Suppressor macrophage treated with lipopolysaccharide for 1 hour (primary cell): ENCODE measurements around the gene ACACA.
"Not testable (repeated sequence)": the region's sequence is repeated elsewhere in the genome, so short reads cannot be mapped to it uniquely, and the experiment has no call there.

Source experiments
- DNase-seq, 3 donors: peaks; one replicate each; pipeline ENCODE4 v3.0.0-alpha.2; 2020 to 2022

Gene ACACA

DNA sequence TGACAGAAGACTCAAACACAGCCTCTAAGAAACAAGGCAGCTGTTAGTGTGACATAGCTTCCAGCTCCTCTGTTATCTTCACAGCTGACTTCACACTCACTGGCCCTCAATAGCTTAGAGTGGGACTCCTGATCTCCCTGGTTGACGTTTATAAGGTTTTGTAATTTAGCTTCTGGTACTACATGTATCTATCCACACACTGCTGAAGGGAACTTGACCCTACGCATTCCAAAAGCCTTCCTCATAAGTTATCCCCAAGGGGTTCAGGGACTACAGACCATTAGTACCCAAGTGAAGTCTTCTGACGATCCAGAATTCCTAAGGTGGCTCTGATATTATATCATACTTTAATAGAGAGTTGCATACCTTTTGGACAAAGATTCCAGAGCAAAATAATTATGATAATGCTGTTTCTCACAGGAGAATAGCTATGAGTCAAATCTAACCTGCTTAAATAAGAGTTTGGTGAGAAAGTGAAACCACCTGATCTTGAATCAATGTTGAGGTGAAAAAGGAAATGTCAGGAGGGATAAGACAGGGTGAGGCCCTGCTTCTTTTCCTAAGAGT, 14.5 kb downstream of the ACACA start:
- DNase-seq, result no peak

DNA sequence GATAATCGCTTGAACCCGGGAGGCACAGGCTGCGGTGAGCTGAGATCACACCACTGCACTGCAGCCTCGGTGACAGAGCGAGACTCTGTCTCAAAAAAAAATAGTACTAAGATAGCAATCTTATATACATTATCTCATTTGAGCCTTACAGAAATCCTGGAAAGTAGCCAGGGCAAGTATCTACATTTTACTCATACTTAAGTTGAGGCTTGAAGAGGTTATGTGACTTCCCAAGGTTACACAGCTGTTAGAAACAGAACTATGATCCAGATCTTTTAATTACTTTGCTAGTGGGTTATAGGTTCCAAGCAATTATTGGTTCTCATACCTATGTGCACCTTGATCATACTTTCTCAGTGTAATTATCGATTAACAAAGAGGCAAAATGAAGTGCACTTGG, 15.5 kb downstream of the ACACA start:
- no peak for DNase-seq

DNA sequence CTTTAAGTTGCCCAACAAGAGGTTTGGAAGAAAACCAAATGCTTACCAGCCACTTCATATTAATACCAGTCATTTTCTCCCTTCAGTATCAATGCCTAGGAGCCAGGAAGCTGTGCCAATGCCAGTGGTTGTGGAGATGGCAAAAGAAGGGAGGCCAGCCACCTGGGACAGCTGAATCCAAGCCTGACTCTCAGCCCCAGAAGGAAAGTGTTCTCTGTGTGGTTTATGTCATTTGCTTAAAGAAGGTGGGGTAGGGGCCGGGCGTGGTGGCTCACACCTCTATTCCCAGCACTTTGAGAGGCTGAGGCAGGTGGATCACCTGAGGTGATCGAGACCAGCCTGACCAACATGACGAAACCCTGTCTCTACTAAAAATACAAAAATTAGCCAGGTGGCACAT, 17.5 kb downstream of the ACACA start:
- no peak for DNase-seq

DNA sequence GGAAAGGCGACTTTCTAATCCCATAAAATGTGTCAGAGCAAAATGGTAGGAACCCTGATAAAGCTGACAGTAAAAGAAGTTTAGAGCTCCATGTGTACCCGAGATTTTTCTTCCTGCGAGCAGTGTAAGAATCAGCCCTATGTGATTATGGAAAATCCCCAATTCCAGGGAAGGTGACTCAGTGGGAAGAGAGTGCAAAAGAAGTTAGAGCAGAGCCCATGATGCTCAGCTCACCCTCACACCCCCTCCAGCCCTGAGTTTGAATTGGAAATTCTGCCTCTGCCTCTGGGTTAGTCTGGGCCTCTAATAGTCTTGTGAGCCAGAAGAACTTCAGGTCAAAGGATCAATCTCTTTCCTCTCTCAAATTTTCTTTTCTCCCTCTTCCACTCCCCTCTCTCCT, 18.4 kb downstream of the ACACA start:
- peak in 2 of 3 donors; percentile 4 to 9 for DNase-seq

DNA sequence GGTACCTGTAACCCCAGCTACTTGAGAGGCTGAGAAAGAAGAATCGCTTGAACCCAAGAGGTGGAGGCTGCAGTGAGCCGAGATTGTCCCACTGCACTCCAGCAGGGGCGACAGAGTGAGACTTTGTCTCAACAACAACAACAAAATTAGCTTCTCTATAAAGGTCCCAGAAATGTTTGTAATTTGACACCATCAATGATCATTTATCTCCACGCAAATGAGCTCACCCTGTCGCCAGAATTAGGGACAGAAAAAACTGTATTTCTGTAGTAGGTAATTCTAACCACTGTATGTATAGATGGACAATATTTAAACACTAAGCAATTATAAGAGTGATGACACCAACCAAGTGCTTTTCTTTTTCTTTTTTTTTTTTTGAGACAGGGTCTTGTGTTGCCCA, 20.2 kb downstream of the ACACA start:
- no peak for DNase-seq

DNA sequence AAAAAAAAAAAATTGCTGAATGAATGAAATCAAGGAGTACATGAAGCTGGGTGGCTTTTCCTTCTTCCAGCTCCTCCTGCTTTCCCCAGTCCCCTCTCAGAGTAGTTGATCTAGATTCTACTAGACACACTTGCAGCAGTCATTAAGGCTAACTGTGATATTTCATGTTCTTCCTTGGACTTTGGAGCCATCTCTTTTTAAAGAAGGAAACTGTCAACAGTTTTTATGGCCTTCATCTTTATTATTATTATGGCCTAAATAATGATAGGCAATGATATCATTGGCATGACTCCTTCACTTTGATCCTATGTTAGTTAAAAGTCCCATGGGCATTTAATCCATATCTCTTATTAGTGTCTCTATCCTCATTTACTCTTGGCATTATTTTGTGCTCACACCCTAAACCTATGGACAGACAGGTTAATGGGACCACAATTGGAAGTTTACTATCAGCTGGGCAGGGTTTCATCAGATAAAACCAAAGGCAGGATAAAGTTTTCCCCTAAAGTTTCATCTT, 21.1 kb downstream of the ACACA start:
- DNase-seq, result no peak

DNA sequence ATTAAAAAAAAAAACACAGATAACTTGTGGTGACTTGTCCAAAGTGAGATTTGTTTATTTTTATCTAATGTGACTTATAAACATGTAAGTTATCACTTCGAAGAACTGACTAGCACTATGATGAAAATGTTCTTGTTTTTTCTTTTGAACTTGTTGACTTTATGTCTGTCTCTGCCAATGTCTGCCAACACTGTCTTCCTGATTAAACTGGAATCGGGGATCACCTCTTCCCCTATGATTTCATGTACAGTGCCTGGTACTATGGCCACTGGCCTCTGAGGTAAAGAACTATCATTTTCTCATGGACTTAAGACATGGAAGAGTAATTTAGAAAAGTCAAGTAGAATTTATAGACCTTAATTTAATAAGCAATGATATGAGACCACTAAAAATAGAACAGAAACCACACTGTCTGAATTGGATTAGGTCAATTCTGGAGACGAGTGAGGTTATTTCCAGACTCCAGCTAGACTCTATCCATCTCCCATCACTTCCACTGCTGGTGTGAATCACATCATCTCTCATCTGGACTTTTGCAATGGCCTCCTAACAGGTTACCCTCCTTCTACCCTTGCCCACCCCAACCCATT, 22.0 kb downstream of the ACACA start:
- DNase-seq, result no peak

DNA sequence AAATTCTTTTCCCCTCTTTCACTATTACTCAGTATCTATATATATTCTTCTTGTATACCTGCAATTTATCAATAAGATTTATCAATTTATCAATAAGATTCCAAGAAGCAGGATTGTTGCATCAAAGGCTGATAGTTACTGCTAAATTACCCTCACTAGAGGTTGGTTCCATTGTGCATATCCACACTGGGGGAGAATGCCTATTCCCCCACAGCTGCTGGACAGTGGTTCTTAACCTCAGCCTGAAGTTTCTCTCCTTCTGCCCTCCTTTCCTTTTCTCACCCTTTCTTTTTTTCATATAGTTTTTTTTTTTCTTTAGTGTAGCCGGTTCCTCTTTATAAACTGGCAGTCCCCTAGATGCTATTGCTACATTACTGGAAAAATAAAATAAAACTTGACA, 24.6 kb downstream of the ACACA start:
- DNase-seq, result no peak

DNA sequence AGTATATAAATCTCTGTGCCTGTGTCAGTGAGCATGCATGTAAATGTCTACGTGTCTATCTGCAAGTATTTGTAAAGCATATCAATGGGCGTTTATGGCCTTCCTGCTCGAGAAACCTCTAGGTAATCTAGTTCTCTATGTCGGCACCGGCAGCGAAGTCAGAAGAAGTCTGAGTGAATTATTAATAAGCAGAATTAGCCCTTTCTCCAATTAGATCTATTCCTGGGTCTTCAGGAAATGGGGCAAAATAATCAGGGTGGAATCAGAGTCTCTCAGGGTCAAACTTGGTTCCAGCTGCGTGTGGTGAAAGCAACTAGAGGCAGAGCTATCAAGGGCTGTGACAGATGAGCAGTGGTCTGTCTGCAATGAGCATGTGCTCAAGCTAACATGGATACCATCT, 30.9 kb downstream of the ACACA start, which contains the start of gene C17orf78:
Gene C17orf78 (plus strand): TSS at position 280 of the 400 bp plus-strand sequence. CDS start 108 bp downstream, at position 388.
- no peak for DNase-seq

DNA sequence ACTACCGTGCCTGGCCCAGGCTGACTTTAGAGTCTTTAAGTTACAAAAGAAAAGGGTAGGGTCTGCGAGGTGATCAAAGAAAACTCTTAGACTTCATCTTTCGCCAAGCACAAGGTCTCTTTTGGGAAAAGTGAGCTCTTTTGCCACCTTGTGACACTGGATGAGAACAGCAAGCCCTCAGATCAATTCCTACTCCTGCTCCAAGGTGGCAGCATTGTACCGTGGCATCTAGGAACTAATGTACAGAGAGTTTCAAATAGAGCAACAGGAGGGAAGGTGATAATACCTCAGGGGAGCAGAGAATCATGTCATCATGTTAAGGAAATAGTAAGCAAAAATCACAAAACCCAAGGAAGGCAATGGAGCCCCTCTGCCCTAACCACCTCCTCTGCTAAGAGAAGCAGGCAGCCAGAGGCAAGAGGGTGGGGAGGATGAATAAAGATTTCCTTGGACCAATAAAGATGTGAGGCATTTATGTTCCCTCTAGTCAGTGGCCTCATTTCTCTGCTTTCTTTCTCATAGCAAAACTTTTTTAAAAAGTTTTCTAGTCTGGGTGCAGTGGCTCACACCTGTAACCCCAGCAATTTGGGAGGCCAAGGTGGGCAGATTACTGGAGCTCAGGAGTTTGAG, 33.0 kb downstream of the ACACA start:
- peak; percentile 79 to 80 (median 80) for DNase-seq

DNA sequence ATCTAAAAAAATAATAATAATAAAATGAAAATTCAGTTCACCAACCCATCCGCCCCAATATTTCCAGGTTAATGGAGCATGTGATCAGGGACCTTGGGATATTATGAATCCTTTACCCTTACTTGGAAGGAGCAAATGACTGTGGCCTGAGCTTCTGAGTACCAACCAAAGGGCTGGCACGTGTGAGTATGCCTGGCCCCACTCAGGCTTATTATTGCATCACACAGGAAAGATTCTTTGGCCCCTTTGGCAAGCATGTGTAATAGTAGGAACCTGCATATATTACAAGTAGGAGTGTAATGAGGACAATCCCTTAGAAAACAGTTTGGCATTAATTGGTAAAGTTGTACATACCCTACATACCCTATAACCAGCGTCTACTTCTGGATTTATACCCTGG, 38.1 kb downstream of the ACACA start:
- peak; percentile 14 to 28 (median 26) for DNase-seq

DNA sequence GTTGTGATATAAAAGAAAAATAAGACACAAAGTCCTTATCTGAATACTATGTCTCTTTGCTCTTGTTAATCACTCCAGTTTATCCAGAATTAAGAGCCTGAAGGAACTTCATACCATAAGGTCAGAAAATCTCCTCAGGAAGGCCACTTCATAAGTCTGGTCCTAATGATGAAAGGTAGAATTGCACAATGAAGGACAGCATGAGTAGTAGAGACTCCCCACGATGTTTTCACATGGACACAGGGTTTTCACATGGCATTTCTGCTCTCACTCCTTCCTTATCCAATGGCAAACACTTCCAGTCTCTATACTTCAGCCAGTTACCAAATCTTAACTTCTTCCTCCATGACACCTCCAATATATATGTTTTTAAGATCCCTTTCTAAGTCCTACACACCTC, 41.0 kb downstream of the ACACA start:
- DNase-seq, result peak in 1 of 3 donors; percentile 6

DNA sequence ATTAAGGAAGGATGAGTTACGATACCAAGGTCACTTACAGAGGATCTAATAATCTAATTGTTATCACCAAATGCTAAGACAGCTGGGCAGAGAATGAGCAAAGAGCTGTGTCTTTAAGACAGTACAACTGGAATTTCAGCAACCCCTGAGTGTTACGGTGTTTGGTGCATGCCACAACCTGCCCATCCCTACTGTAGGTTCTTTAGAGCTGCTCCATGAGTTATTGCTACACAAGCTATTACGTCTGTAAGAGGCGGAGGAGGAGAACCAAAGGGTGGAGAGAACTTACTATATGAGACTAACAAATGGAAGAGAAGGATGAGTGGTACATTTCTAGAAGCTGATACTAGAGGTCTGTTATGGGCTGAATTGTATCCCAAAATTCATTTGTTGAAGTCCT, 45.1 kb downstream of the ACACA start:
- no peak for DNase-seq

DNA sequence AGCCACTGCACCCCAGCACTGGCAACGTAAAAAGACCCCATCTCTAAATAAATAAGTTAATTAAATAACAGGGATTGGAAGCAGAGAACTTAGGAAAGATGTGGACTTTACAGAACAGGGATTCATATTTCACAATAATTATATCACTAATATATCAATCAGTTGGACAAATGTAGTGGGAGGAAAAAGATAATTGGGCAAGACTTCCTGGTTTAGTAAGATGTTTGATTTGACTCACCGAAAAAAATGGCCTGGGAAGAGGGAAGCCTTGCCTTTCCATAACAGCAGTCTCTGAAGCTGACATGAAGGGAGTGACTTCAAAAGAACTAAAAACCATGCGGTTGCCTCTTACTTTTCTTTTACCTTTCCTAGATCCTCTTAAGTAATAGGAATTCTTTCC, 46.0 kb downstream of the ACACA start:
- DNase-seq, result peak; percentile 37 to 68 (median 52)

DNA sequence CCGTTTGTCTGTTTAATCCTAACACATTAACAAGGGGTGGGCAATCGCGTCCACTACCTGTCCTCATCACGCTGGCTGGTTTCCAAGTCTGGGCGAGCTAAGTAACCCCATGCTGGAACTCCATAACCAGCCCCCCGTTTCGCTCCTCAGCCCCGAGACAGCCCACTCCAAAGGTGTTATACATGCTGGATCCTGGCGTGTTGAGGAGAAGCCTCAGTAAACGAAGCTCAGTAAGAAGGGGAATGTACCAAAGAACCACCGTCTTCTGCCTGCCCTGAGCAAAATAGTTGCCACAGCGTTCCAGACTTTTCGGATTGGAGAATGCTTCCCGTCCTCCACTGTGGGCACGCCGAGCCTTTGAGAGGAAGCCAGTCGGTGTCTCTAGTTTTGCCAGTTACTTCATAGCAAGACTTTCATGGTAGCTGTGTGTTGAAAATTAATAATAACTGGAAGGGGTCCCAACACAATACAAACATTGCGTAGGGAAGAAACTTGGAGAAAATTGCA, 46.9 kb downstream of the ACACA start:
- DNase-seq, result peak; percentile 18 to 37 (median 24)

DNA sequence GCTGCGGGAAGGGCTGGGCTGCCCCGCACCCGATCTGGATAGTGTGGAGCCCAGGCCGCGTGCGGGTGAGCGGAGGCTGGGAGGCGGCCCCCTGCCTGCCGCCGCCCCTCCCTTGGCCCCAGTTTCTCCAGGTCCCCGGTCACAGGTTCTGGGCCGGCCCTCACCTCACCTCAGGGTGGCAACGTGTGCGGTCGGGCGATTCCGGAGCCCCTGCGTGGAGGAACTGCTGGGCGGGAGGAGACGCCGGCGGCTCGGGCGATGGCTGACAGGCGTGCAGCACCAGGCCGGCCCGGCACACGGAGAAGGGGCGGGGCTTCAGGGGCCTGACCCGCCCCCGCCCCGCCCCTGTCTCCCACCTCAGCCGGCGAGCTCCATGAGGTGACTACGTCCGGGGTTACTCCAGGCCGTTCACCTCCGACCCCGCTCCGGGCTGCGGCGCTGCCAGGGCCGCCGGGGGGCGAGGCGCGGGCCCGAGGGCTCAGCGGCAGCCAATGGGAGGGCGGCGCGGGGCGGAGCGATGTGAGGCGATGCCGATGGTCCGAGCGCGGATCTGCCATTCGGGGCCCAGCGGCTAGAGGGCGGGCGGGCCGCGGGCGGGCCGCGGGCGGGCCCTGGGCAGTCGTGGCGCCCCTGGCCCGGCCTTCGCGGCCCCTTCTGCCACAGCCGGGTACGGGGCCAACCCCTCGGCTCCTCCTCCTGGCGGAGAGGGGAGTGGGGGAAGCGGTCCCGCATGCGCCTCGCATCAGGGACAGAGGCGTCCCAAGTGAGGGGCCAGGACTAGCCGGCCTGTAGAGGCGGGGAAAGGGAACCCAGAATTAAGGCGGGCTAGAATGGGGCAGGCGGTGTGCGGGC, 47.6 kb downstream of the ACACA start:
- DNase-seq, result peak; percentile 95 to 98 (median 95)

DNA sequence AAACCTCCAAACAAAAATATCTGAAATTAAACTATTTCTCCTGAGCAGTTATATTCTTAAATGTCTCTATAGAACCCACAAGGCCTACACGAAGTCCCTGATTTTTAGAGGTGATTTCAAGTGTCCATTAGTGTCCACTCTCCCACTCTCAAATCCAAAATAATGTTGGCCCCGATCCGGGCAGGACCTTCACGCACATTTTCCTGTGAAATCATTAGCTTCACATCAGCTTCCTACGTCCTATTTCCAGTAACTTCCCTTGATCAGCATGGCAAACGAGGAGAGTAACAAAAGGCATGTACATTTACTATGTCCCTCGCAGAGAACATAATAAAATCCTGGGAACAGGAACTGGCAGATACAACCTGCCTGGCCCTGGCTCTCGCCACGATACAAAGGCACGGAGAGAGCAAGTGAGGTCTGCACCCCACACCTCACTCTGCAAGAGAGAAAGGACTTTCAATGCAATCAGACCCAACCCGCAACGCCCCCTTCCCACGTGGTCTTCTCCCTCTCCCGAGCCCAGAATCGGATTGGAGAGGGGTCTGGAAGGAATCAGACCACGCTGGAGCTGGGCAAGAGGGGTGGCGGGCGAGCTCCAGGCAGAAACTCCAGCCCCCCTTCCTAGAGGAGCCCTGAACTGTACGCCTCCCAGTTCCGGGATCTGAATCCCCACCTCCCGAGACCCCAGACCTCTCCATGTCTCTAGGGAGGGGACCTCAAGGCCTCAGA, 48.4 kb downstream of the ACACA start:
- peak; percentile 35 to 61 (median 42) for DNase-seq

DNA sequence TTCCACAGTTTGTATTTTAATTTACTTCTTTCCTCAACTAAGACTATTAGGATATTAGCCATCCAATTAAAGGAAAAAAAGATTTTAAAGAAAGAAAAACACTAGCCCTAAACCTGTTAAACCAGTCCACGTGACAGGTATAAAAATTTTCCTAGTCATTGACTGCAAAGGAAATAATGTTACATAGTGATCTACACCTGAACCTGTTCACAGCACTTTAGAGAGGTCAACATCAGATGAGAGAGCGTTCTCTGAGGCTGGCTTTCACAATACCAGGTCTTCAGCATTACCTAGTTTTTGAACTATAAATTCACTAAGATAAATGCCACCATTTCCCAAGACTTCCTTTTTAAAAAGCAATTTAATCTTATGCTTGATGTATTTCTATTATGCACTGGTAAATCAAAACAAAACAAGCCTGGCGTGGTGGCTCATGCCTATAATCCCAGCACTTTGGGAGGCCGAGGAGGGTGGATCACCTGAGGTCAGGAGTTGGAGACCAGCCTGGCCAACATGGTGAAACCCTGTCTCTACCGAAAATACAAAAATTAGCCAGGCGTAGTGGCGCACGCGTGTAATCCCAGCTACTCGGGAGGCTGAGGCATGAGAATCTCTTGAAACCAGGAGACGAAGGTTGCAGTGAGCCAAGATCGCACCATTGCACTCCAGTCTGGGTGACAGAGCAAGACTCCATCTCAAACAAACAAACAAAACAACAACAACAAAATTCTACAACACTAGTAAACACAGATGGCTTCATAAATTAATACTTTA, 49.7 kb downstream of the ACACA start:
- not testable (repeated sequence) for DNase-seq

DNA sequence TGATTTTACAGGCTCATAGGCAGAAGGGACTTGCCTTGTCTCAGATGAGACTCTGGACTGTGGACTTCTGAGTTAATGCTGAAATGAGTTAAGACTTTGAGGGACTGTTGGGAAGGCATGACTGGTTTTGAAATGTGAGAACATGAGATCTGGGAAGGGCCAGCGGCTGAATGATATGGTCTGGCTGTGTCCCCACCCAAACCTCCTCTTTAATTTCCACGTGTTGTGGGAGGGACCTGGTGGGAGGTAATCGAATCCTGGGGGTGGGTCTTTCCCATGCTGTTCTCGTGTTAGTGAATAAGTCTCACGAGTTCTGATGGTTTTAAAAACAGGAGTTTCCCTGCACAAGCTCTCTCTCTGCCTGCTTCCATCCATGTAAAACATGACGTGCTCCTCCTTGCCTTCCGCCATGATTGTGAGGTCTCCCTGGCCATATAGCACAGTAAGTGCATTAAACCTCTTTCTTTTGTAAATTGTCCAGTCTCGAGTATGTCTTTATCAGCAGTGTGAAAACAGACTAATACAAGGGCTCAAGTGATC, 59.7 kb downstream of the ACACA start:
- DNase-seq, result not testable (repeated sequence)

DNA sequence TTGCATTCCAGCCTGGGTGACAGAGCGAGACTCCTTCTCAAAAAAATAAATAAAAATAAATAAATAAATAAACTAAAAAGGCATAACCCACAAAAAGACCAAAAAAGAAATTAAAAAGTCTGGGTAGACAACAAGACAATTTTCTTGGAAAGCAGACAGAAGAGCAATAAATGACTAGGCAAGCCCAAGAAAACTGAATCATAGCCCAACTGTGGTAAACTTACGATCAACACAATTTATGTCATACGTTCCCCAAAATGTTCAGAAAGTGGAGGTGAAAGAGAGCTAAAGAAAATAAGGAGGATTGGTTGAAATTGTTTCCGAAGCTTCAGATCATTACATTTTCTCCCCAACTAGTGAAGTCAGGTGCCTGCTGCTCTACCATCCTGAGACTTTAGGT, 62.1 kb downstream of the ACACA start:
- DNase-seq, result no peak

DNA sequence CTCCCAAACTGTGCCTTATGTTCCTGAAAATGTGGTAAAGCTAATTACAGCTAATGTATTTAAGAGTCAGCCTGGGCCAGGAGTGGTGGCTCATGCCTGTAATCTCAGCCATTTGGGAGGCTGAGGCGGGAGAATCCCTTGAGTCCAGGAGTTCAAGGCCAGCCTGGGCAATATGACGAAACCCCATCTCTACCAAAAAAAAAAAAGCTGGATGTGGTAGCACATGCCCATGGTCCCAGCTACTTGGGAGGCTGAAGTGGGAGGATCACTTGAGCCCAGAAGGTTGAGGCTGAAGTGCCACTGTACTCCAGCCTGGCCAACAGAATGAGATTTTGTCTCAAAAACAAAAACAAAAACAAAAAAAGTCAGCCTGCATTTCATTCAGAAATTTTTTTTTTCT, 64.0 kb downstream of the ACACA start:
- DNase-seq, result no peak
